HCT116 (cell line): ENCODE measurements around the gene GPRIN2. TPM values are rescaled to one million over a fixed set of nuclear protein-coding genes. Genes with fewer than 3 reads are reported as not detected.
"Not testable (repeated sequence)": the region's sequence is repeated elsewhere in the genome, so short reads cannot be mapped to it uniquely, and the experiment has no call there.

Source experiments
- ATAC-seq: fragments of 200-7000 bp; cut with Tn5 transposase; 2 replicates; pipeline ENCODE4 v1.9.1; 2020; ENCODE audit warnings: mild to moderate bottlenecking, moderate library complexity
- BruUV-seq: library from RNA; stranded (reverse); fragments of 400-500 nt; replicated peaks from 2 replicates; lab custom pipeline; 2021; lab: Mats Ljungman, UMichigan
- CTCF ChIA-PET: fragments of 300-600 bp; sonication (Branson Sonifier 250); formaldehyde crosslinking; loops from one replicate; lab custom pipeline; 2021; ENCODE audit warnings: antibody characterized with exemption; lab: Charles Lee
- POLR2A ChIA-PET: fragments of 300-600, 350-600 bp; sonication (Branson Sonifier 250); formaldehyde crosslinking; loops from one replicate; lab custom pipeline; 2021; ENCODE audit warnings: antibody characterized with exemption; lab: Charles Lee
- RAD21 ChIA-PET, 2 experiments: fragments of 300-600 bp; sonication (Branson Sonifier 250); formaldehyde crosslinking; loops; one replicate each; lab custom pipeline; 2023; ENCODE audit warnings: low total read pairs in 2 of 2; ENCODE audit not compliant: uncharacterized antibody in 2 of 2, unreplicated experiment in 2 of 2, low non-redundant PET in 1 of 2; lab: Charles Lee
- DNase-seq: peaks from one replicate; pipeline ENCODE4 v3.0.0-alpha.2; 2010; ENCODE audit warnings: low read depth, low spot score
- H2AFZ ChIP-seq: fragments of 200-600 bp; shearing (Covaris generic), sonication (generic); 2 replicates; pipeline ENCODE4 v1.6.1; 2017; ENCODE audit warnings: low read depth, mixed run types, mixed read lengths, antibody characterized with exemption, low read length; ENCODE audit not compliant: poor library complexity, severe bottlenecking
- H3K27ac ChIP-seq: 2 replicates; pipeline ENCODE4 v1.5.1; 2012; ENCODE audit warnings: low read depth, low read length
- H3K27me3 ChIP-seq: fragments of 200-600 bp; sonication (generic); 2 replicates; pipeline ENCODE4 v1.6.1; 2016; ENCODE audit warnings: mixed run types, low read length, mixed read lengths; ENCODE audit not compliant: insufficient read depth
- H3K36me3 ChIP-seq, 2 experiments: fragments of 200-500 bp in 1 of 2; fragments of 200-600 bp in 1 of 2; sonication (Bioruptor generic) in 1 of 2; sonication (generic) in 1 of 2; 2 replicates each; pipeline versions ENCODE4 v1.5.1 to v1.6.1; 2014 to 2016; ENCODE audit warnings: low read length in 2 of 2, inconsistent platforms in 1 of 2, mixed read lengths in 1 of 2, mixed run types in 1 of 2; ENCODE audit not compliant: insufficient read depth in 2 of 2, control insufficient read depth in 1 of 2
- H3K4me1 ChIP-seq, 2 experiments: fragments of 200-600 bp in 1 of 2; sonication (generic) in 1 of 2; 2 replicates each; pipeline versions ENCODE4 v1.5.1 to v1.6.1; 2012 to 2017; ENCODE audit warnings: low read length in 2 of 2, inconsistent platforms in 1 of 2, mild to moderate bottlenecking in 1 of 2, mixed read lengths in 1 of 2, mixed run types in 1 of 2, moderate library complexity in 1 of 2; ENCODE audit not compliant: insufficient read depth in 2 of 2, control insufficient read depth in 1 of 2
- H3K4me2 ChIP-seq: fragments of 200-600 bp; sonication (generic); 2 replicates; pipeline ENCODE4 v1.6.1; 2017; ENCODE audit warnings: mixed run types, low read length, mixed read lengths
- H3K4me3 ChIP-seq, 2 experiments: fragments of 200-600 bp in 1 of 2; sonication (generic) in 1 of 2; replicated peaks in 1 of 2; 2 replicates each; pipeline ENCODE4 v1.5.1; 2011 to 2016; ENCODE audit warnings: low read length in 2 of 2, control low read depth in 1 of 2, low read depth in 1 of 2, mild to moderate bottlenecking in 1 of 2, mixed read lengths in 1 of 2, mixed run types in 1 of 2
- H3K79me2 ChIP-seq: fragments of 200-600 bp; sonication (generic); 2 replicates; pipeline ENCODE4 v1.6.1; 2017; ENCODE audit warnings: mild to moderate bottlenecking, mixed run types, low read length, moderate library complexity, mixed read lengths; ENCODE audit not compliant: insufficient read depth
- H3K9ac ChIP-seq: fragments of 200-600 bp; sonication (generic); 2 replicates; pipeline ENCODE4 v1.6.1; 2016; ENCODE audit warnings: low read length, mixed read lengths
- H3K9me2 ChIP-seq: fragments of 200-600 bp; sonication (generic), shearing (Covaris generic); 2 replicates; pipeline ENCODE4 v1.6.1; 2017; ENCODE audit warnings: mixed run types, mild to moderate bottlenecking, moderate library complexity; ENCODE audit not compliant: insufficient read depth
- H3K9me3 ChIP-seq, 2 experiments: fragments of 200-500 bp in 1 of 2; fragments of 200-600 bp in 1 of 2; sonication (Bioruptor generic) in 1 of 2; sonication (generic) in 1 of 2; 2 replicates each; pipeline ENCODE4 v1.6.1; 2014 to 2017; ENCODE audit warnings: low read length in 2 of 2, mixed read lengths in 2 of 2, inconsistent platforms in 1 of 2, low read depth in 1 of 2, mild to moderate bottlenecking in 1 of 2, mixed run types in 1 of 2, moderate library complexity in 1 of 2; ENCODE audit not compliant: control insufficient read depth in 1 of 2, insufficient read depth in 1 of 2
- H4K20me1 ChIP-seq: fragments of 200-600 bp; sonication (generic), shearing (Covaris generic); 2 replicates; pipeline ENCODE4 v1.6.1; 2017; ENCODE audit warnings: mixed run types, mild to moderate bottlenecking, moderate library complexity; ENCODE audit not compliant: insufficient read depth
- JUND ChIP-seq: IDR thresholded peaks from 2 replicates; pipeline ENCODE4 v1.6.1; 2012
- MAX ChIP-seq: IDR thresholded peaks from 2 replicates; pipeline ENCODE4 v1.6.1; 2012
- SIN3A ChIP-seq: IDR thresholded peaks from 2 replicates; pipeline ENCODE4 v1.6.1; 2012; ENCODE audit warnings: low read depth
- intact Hi-C: fragments of 100-400 bp; cut with micrococcal nuclease; formaldehyde crosslinking; loops from 2 replicates; pipeline ENCODE4 v1.10.0; 2022
- total RNA-seq: library from RNA; stranded (reverse); gene quantifications from one replicate; pipeline ENCODE4 v1.2.1, GENCODE V29; 2021; ENCODE audit not compliant: unreplicated experiment
- TF ChIP-seq, protein P1 (sequence below), 3 experiments: fragments of 200-600 bp in 1 of 3; sonication (generic) in 1 of 3; IDR thresholded peaks in 2 of 3; conservative IDR thresholded peaks in 1 of 3; 2 replicates each; pipeline ENCODE4 v1.5.1; 2012 to 2017; ENCODE audit warnings: low read depth in 2 of 3, low read length in 2 of 3, antibody characterized with exemption in 1 of 3, borderline replicate concordance in 1 of 3, control low read depth in 1 of 3, mild to moderate bottlenecking in 1 of 3, mixed read lengths in 1 of 3, mixed run types in 1 of 3, moderate library complexity in 1 of 3; ENCODE audit not compliant: insufficient read depth in 1 of 3

The GPRIN2 gene
- total RNA-seq, 1 experiment from 2014 or later: 1.7 TPM

GRCh38 chr10:46536171-46536570 lies 20.3 kb downstream of the GPRIN2 start:
- no peaks in the 10 kb centered on the region for H3K79me2 ChIP-seq
- ATAC-seq (no peak), DNase-seq (no peak)
- no TSS peak for BruUV-seq
- no peaks in the 10 kb centered on the region for H3K9me3 ChIP-seq
- no peaks in the 10 kb centered on the region for H3K9me2 ChIP-seq
- POLR2A ChIA-PET: no interaction called here
- H3K4me3 ChIP-seq: no peak overlapping the region
- RAD21 ChIA-PET: no interaction called here
- intact Hi-C loops: no loop called here
- H3K4me2 ChIP-seq: no peak overlapping the region
- H3K36me3 ChIP-seq: no peaks in the 10 kb centered on the region
- H3K9ac ChIP-seq: no peak overlapping the region
- TF ChIP-seq SIN3A: no peak
- TF ChIP-seq MAX: no peak
- TF ChIP-seq JUND: no peak
- TF ChIP-seq, protein P1, sequence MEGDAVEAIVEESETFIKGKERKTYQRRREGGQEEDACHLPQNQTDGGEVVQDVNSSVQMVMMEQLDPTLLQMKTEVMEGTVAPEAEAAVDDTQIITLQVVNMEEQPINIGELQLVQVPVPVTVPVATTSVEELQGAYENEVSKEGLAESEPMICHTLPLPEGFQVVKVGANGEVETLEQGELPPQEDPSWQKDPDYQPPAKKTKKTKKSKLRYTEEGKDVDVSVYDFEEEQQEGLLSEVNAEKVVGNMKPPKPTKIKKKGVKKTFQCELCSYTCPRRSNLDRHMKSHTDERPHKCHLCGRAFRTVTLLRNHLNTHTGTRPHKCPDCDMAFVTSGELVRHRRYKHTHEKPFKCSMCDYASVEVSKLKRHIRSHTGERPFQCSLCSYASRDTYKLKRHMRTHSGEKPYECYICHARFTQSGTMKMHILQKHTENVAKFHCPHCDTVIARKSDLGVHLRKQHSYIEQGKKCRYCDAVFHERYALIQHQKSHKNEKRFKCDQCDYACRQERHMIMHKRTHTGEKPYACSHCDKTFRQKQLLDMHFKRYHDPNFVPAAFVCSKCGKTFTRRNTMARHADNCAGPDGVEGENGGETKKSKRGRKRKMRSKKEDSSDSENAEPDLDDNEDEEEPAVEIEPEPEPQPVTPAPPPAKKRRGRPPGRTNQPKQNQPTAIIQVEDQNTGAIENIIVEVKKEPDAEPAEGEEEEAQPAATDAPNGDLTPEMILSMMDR (IDR thresholded peaks at IDR 0.05 in 2 of 3, conservative IDR thresholded peaks at IDR 0.05 in 1 of 3; ENCODE audit: borderline replicate concordance in 1 of 3, insufficient read depth in 1 of 3, low read depth in 2 of 3, low read length in 2 of 3): no peak
- TF ChIP-seq, all 23 proteins: peak for 0
- no peaks in the 10 kb centered on the region for H3K4me1 ChIP-seq
- CTCF ChIA-PET: interaction anchor here (2.0 kb wide), 1 partner anchor 9 kb away, joined by 6 read pairs; no protein-coding TSS in a partner anchor
- no peaks in the 10 kb centered on the region for H3K27me3 ChIP-seq
- H4K20me1 ChIP-seq: no peaks in the 10 kb centered on the region
- H2AFZ ChIP-seq: no peak overlapping the region
- H3K27ac ChIP-seq: no peak overlapping the region

GRCh38 chr10:46534828-46535524 lies 21.5 kb downstream of the GPRIN2 start:
- ATAC-seq (no peak), DNase-seq (no peak)
- Histone ChIP-seq H3K79me2 (no peaks in the 10 kb centered on the region), H3K4me3 (no peak overlapping the region), H3K9me2 (no peaks in the 10 kb centered on the region), H3K9ac (no peak overlapping the region), H3K36me3 (no peaks in the 10 kb centered on the region), H3K27ac (no peak overlapping the region), H3K9me3 (no peaks in the 10 kb centered on the region), H3K27me3 (no peaks in the 10 kb centered on the region), H3K4me2 (no peak overlapping the region), H4K20me1 (no peaks in the 10 kb centered on the region), H2AFZ (no peak overlapping the region), H3K4me1 (no peaks in the 10 kb centered on the region)
- no TSS peak for BruUV-seq
- TF ChIP-seq JUND: no peak
- no peak for TF ChIP-seq SIN3A
- ChIA-PET POLR2A (no interaction called here), CTCF (interaction anchor here (2.0 kb wide), 1 partner anchor 10 kb away, joined by 6 read pairs; no protein-coding TSS in a partner anchor), RAD21 (no interaction called here)
- intact Hi-C loops: no loop called here

- ATAC-seq, H3K9me2 ChIP-seq, H3K27ac ChIP-seq, H3K9me3 ChIP-seq, H3K27me3 ChIP-seq, H4K20me1 ChIP-seq, DNase-seq, POLR2A ChIA-PET, H3K4me1 ChIP-seq, H3K4me3 ChIP-seq, H3K9ac ChIP-seq, intact Hi-C loops, H2AFZ ChIP-seq, H3K36me3 ChIP-seq, BruUV-seq, H3K79me2 ChIP-seq, CTCF ChIA-PET, RAD21 ChIA-PET, H3K4me2 ChIP-seq: not testable (repeated sequence)
Measured at GRCh38 chr10:46532256-46532655, 24.2 kb downstream of the GPRIN2 start.
